Brain microvascular endothelial cell (primary cell): ENCODE measurements around the gene TMEM63C.

Experiments
- DNase-seq: peaks from one replicate; pipeline ENCODE4 v3.0.0-alpha.2; 2020
- H3K27ac ChIP-seq: fragments of 250-450 bp; sonication (Bioruptor Pico); 2 replicates; pipeline ENCODE4 v1.5.1; 2020; ENCODE audit warnings: mild to moderate bottlenecking, moderate library complexity
- H3K27me3 ChIP-seq: fragments of 250-450 bp; sonication (Bioruptor Pico); replicated peaks from 2 replicates; pipeline ENCODE4 v1.5.1; 2020; ENCODE audit warnings: mild to moderate bottlenecking
- H3K36me3 ChIP-seq: fragments of 250-450 bp; sonication (Bioruptor Pico); replicated peaks from 2 replicates; pipeline ENCODE4 v1.5.1; 2020; ENCODE audit warnings: mild to moderate bottlenecking
- H3K4me3 ChIP-seq: 2 replicates; pipeline ENCODE4 v1.5.1; 2011; ENCODE audit warnings: low read depth, mild to moderate bottlenecking, control low read depth, low read length, moderate library complexity
- CTCF ChIP-seq: IDR thresholded peaks from 2 replicates; pipeline ENCODE4 v1.5.1; 2011; ENCODE audit warnings: low read depth, mild to moderate bottlenecking, moderate library complexity, low read length, control low read depth, inconsistent platforms; ENCODE audit errors: missing control alignments
- in situ Hi-C: cut with HindIII; loops from 2 replicates; pipeline ENCODE4 v1.10.0; 2017; ENCODE audit warnings: low sequenced_read_pairs, low pct_ligation_motif_present

The TMEM63C gene

GRCh38 chr14:77265561-77266335 is 84.2 kb downstream of the TMEM63C start:
- DNase-seq, result no peak
- in situ Hi-C loops, result no loop called here
- TF ChIP-seq CTCF, result no peak
- H3K36me3 ChIP-seq, result no peaks in the 10 kb centered on the region
- no peak overlapping the region for H3K27ac ChIP-seq
- H3K4me3 ChIP-seq, result no peak overlapping the region
- H3K27me3 ChIP-seq, result peaks cover 25% of the 10 kb centered on the region

GRCh38 chr14:77266336-77266735 is 84.7 kb downstream of the TMEM63C start:
- Histone ChIP-seq H3K27ac (no peak overlapping the region), H3K27me3 (peaks cover 31% of the 10 kb centered on the region), H3K4me3 (no peak overlapping the region), H3K36me3 (no peaks in the 10 kb centered on the region)
- no peak for TF ChIP-seq CTCF
- in situ Hi-C loops, result no loop called here
- no peak for DNase-seq

DNA sequence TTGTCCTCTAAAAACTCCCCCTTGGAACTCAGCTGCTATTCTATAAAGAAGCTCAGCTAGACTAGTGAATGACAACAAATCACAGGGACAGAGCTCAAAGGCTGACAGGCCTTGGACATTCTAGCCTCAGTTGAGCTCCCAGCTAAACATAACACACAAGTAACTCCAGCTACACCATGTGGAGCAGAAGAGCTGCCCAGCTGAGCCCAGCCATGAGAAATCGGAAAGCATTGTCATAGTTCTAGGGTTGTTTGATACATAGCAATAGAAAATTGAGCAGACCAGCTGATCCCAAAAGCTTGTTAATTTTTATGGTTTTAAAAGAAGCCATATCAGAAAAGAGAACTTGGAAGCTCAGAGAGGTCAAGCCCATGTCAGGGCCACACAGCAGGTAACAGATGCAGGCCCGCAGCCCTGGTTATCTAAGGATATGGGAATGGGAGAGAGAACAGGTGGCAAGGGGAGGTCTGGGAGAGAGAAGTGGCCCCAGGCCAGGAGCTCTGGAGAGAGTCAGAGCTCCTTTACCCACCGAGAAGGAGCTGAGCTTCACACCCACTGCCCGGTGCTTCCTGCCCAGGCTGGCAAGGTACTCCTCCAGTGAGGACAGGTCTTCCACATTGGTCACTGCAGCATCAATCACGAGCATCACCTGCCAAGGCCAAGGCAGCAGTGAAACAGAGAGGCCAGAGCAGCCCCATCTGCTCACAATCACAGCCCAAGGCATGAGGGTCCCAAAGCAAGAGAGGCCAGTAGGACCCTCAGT is 86.5 kb downstream of the TMEM63C start:
- no peak for DNase-seq
- H3K4me3 ChIP-seq, result no peak overlapping the region
- no peaks in the 10 kb centered on the region for H3K36me3 ChIP-seq
- in situ Hi-C loops, result no loop called here
- TF ChIP-seq CTCF, result no peak
- peaks cover 34% of the 10 kb centered on the region for H3K27me3 ChIP-seq
- H3K27ac ChIP-seq, result no peak overlapping the region

GRCh38 chr14:77268989-77269600 is 87.5 kb downstream of the TMEM63C start:
- Histone ChIP-seq H3K27ac (no peak overlapping the region), H3K27me3 (peaks cover 34% of the 10 kb centered on the region), H3K36me3 (no peaks in the 10 kb centered on the region), H3K4me3 (no peak overlapping the region)
- DNase-seq, result no peak
- TF ChIP-seq CTCF, result no peak
- in situ Hi-C loops, result no loop called here

DNA sequence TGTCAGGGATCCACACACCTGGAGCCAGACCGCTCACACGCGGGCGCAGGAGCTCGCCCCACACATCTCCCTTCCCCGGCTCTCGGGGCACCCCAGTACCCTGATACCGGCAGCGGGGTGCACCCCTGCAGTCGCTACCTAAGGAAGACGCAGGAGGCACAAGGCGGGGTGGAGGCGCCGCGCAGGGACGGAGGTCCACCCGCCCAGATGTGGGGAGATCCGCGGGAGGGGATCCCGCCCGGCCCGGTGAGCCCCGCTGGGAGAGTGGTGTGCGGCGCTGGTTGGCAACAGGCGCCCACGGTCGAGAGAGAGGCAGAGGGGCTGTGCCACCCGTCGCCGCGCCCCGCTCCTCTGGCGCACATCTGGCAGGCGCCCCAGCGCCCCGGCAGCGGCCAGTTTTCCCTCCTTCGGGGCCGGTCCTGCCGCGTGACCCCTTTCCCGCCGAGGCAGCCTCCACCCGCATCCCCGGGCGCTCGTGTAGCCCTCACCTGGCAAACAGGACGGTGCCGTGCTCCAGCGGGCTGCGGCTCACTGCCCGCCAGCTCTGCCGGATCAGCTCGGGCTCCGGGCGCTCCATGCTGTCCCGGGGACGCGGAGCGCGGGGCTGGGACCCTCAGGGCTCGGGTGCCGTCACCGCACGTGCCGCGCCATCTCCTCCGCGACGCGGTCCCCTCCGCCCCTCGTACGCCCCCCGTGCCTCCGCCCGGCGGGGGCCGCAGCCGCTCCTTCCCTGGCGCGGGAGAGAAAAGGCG is 88.9 kb downstream of the TMEM63C start:
- peaks cover 34% of the 10 kb centered on the region for H3K27me3 ChIP-seq
- DNase-seq, result no peak
- TF ChIP-seq CTCF, result no peak
- no peak overlapping the region for H3K27ac ChIP-seq
- H3K36me3 ChIP-seq, result no peaks in the 10 kb centered on the region
- no peak overlapping the region for H3K4me3 ChIP-seq
- in situ Hi-C loops, result no loop called here
